NCI-H1048 (cell line): ENCODE measurements around the gene FAM120AOS.

Experiments
- DNase-seq: peaks from one replicate; lab custom pipeline; 2025; lab: John Stamatoyannopoulos, UW

The FAM120AOS gene

DNA sequence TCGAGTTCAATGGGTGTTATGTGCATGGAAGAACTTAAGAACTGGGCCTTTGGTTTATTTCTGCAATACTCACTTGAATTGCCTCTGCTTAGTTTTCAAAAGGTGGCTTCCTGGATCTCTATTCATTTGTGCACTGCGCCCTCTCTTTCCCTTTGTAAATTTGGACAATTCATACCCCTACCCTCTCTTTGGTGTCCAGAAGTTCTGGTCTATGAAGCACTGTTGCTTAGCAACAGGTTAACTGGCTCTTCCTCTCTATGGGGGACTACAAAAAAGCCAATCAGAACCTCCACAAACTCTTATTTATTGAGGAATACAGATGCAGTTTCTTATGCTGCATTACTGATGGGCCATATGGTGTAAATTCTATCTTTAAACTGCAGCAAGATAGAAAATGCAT, 15.4 kb downstream of the FAM120AOS start:
- no peak for DNase-seq

DNA sequence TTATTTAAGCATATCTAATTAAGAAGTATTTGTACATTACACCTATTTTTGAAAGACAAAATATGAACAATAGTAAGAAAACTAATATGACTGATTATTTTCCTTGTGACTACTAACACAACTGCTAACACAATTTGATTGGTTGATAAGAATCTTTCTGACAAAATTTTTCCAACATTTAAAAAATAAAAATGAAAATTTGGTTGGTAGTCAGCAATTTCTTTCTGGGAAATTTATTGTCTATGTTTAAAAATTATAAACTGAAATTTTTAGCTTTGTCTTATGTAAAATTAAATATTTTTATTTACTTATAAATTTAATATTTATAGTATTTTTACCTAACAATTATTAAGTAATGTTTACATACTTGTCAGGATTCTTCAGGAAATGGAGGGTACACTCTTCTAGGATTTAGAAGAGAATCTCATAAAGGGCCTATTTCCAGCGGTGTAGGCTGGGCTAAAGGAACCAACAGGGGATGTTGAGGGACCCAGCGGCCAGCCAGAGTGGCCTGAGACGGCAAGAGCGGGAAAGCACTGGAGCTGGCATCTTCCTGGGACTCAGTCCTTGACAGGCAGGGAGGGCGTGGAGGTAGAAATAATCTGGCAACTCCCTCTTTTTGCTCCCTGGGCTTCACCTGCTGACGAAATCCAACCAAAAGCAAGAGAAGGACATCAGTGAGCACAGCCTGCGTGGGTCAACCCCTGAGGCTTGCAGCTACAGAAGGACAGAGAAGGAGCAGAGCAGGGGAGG, 16.6 kb downstream of the FAM120AOS start:
- DNase-seq = no peak

DNA sequence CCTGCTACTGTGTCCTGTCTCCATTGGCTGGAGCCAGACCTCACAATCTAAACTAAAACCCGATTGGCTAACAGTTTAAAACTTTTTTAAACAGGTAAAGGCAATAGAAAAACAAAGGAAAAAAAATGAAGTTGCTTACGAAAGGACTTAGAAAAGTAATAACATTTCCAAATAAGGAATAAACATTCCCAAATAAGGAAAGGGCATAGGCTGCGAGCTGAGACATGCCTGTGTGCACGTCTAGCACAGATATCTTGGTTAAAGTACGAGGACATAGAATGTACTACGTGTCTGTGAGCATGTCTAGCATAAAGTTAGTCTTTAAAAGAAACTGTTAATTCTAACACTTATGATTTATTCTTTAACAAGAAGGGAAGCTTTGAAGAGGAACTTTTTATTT, 17.2 kb downstream of the FAM120AOS start:
- DNase-seq = no peak

DNA sequence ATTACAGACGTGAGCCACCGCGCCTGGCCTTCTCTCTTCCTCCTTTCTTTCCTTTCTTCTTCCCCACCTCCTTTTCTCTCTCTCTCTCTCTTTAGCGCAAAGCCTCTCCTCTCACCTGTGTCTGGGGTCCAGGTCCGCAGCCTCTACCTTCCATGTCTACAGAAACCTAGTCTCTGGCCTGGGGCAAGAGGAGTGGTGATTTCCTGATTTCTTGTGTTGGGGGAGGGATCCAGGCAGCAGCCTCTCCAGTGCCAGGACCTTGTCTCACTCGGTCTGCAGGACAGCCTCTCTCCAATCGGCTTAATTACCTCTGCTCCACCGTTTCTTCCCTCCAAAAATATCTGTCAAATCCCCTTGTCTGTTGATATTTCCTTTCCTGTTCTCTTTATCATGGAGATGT, 18.0 kb downstream of the FAM120AOS start:
- DNase-seq = no peak

DNA sequence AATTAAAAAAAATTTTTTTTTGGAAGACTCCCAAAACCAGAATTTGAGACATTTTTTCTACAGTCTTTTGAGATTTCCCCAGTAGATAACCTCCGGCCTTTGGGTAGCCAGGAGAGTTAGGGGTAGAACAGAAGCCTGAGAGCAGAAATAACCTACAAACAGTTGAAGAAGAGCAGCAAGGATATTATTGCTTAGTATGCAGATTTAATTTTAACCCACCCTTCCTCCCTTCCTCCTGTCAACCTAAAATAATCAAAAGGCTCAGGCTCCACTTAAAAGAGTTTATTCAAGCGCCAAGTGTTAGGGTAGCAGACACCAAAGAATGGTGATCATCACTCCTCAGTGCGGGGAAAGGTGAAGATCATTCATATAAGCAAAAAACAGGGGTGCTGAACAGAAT, 19.3 kb downstream of the FAM120AOS start:
- no peak for DNase-seq

DNA sequence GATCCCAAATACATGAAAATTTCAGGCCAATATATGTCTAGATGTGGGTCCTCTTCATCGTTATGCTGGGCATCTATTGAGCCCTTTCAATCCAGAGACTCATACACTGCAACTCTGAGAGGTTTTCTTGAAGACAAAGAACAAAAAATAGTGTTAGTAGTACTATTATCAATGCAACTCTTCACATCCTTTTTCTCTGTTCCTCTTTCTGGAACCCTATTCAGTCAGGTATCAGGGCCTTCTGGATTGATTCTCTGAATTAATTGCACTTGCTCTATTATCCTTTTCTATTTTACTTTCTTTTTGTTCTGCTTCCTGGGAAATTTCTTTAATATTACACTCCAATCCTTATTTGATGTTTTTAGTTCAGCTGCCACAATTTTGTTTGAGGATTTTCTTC, 20.4 kb downstream of the FAM120AOS start:
- no peak for DNase-seq

DNA sequence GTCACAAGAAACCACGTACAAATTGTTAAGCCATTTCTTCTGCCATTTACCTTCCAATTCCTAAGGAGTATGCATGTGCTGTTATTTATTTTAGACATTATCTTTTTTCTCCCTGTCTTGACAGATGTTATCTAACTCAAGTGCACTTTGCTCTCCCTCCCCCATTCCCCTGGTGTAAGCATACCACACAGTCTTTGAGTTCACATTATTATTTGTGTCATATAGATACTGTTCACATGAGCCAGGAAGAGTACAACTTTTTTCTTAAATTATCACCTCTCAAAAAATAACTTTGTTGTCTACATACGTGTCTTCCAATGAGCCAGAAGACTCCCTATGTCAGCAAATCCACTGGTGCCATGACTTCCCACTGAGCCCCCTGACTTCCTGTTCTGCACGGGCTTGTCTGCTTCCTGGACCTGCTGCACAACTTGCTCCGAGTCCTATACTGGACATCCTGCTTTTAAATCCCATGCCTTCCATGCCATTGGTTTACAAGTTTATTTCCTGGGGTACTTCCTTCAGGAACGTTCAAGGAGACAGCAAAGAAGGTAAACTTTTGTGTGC, 21.8 kb downstream of the FAM120AOS start:
- no peak for DNase-seq

DNA sequence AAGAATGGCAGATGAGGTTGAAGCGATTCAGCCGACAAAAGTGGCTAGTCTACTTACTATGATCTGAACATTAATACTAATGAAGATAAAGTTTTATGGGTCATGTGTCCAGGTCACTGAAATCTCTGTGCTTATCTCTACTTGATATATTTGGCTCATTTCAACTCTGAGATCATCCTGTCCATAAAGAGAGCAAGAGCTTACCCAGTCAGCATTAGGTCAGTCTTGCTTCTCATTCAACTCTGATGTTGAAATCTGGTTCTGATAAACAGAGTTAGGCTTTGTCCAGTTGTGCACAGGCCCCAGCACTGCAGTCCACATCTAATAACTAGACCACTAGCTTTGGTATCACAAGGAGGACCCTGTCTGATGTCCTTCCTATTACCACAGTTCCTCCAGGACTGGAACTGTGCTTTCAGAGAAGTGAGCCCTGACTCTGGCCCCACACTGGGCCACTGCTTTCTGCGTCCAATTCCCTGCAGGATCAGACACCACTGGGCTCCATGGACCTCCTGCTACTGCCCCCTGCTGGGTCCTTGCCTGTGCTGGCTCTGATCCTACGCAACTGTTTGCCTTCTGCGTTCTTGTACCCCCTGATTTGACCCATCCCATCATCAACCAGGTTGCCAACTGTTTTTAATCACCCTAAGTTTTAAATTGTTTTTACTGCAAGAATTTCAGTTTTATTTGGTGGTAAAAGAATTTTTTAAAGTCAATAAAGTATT, 25.6 kb downstream of the FAM120AOS start:
- no peak for DNase-seq

DNA sequence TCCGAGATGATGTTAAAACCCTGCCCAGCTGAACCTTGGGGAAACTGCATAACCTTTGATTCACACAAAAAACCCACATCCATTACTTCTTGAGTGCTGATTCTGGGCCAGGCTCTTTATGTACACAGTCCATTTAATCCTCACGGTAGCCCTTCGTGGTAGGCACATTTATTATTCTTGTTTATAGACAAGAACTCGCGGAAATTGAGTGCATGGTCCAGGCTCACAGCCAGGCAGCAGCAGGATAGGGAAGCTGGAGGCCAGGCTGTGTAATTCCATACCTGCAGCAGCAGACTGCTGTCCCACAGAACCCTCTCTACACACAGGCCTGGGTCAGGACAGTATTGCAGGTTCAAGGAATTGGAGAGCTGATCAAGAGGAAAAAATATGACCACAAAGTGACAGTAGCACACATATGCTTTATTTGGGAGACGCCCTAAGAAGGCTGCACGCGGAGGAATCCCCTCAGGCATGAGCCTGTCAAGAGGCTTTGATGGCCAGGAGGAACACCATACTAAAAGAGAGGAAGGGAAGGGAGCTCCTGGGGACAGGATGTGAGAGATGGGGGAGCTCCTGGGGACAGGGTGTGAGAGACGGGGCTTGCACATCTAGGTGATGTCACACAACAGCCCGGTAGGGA, 30.3 kb downstream of the FAM120AOS start:
- DNase-seq = no peak

DNA sequence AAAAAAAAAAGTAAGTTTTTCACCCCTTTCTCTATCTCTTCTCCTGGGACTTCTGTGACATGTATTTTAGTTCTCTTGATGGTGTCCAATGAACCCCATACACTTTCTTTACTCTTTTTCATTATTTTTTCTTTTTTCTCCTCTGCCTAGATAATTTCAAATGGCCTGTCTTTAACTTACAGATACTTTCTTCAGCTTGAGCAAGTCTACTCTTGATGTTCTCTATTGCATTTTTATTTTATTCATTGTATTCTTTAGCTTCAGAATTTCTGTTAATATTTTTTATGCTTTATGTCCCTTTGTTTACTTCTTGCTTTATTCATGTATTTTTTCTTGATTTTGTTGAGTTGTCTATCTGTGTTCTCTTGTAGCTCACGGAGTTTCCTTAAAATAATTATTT, 34.4 kb downstream of the FAM120AOS start:
- DNase-seq = no peak

DNA sequence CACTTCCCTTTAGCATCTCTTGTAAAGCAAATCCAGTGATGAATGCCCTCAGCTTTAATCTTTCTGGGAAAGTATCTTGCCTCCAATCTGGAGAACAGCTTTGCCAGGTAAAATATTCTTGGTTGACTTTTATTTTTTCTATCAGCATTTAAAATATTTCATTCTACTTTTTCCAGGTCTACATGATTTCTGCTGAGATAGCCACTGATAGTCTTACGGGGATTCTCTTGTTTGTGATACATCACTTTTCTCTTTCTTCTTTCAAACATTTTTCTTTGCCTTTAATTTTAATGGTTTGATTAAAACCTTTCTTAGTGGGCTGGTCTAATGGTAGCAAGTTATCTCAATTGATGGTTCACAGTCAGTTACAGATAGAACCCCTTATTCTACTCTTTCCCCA, 35.8 kb downstream of the FAM120AOS start:
- no peak for DNase-seq

DNA sequence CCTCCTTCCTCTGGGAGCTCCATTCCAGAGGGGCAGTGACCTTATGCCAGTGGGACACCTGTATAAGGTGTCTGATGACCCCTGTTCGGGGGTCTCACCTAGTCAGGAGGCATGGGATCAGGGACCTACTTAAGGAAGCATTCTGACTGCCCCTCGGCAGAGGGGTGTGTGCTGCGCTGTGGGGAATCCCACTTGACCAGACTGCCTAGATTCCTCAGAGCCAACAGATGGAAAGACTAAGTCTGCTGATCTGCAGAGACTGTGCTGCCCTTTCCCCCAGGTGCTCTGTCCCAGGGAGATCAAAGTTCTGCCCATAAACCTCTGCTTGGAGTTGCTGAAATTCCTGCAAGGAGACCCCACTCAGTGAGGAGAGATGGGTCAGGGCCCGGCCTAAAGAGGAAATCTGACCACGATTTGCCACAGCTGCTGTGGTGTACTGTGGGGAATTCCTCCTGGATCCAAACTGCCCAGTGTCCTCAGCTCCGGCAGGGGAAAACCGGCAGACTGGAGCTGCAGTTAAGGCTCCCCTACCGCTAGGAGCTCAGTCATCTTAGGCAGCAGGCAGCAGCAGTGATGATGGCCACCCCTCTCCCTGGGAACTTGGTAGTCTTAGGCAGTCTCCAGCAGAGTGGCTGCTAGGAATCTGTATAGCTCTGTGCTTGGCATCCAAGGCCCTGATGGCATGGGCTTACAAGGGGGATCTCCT, 36.7 kb downstream of the FAM120AOS start:
- no peak for DNase-seq

DNA sequence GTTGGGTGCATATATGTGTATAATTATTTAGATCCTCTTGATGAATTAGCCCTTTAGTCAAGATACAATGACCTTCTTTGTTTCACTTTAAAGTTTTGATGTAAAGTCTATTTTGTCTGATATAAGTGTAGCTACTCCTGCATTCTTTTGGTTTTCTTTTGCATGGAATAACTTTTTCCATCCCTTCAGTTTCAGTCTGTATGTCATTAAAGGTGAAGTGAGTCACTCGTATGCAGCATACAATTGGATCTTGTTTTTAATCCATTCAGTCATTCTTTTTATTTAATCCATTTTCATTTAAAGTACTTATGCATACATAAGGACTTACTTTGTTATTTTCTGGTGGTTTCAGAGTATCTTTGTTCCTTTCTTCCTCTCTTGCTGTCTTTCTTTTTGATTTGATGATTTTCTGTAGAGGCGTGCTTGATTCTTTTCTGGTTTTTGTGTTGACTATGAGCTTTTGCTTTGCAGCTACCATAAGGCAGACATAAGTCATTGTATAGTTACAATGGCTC, 38.1 kb downstream of the FAM120AOS start:
- DNase-seq = no peak

DNA sequence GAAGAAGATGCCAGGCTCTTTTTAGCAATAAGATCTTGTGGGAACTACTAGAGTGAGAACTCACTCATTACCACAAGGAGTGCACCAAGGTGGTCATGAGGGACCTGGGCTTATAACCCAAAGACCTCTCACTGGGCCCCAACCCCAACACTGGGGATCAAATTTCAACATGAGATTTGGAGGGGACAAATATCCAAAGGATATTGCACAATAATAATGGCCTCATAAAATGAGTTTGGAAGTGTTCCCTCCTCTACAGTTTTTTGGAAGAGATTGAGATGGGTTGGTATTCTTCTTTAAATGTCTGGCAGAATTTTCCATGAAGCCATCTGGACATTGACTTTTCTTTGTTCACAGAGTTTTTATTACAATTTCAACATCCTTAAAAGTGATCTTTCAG, 39.9 kb downstream of the FAM120AOS start:
- no peak for DNase-seq

DNA sequence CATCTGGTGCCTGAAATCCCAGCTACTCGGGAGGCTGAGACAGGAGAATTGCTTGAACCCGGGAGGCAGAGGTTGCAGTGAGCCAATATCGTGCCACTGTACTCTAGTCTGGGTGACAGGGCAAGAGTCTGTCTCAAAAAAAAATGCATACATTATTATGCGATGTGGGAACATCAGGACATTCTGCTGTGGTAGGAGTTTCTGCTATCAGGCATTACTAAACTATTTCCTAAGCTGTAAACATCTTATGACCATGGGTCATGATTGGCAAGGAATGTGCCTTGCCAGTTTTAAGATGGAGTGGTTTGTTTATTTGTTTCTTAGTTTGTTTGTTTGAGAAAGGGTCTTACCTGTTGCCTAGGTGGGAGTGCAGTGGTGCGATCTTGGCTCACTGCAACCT, 47.0 kb downstream of the FAM120AOS start:
- no peak for DNase-seq

DNA sequence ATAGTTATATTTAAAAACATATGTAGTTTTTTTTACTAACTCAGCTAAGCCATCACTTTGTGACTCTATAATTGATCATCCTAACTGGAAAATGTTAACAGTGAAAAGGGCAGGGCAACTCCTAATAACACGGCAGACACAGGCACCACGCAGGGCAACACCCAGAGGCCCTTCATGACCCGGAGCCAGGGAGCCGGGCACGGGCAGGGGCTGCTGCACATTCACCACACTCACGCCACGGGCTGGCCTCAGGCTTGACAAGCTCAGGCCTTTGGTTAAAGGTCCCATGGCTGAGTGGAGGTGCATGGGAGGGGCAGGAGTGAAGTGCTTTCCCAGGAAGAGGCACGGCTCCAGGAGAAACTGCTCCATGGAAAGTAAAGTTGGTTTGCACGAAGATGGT, 54.9 kb downstream of the FAM120AOS start:
- DNase-seq = no peak

DNA sequence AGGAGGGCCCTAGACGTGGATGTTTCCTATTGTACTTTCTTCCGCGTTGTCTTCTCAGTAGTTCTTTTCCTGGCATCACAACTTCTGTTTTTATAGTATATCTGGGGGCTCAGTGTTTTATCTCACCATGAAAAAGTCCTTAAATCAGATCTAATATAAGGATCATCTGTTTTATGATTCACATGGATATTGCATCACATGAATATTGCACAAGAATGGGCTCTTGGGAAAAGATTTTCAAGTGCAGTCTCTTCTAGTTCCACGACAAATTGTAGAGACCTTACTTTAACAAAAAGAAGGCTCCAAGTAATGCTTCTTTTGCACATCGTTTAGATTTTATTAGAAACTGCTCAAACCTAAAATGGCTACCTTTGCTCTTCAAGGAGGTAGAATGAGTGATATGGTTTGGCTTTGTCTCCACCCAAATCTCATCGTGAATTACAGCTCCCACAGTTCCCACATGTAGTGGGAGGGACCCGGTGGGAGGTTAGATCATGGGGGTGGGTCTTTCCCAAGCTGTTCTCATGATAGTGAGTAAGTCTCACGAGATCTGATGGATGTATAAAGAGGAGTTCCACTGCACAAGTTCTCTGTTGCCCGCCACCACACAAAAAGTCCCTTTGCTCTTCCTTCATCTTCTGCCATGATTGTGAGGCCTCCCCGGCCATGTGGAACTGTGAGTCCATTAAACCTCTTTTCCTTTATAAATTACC, 55.6 kb downstream of the FAM120AOS start:
- DNase-seq = no peak
